Fibroblast of skin of left quadriceps (primary cell): Measurements from ENCODE around the gene COL4A6.

Experiments
- DNase-seq, 2 experiments: peaks; one replicate each; pipeline ENCODE4 v3.0.0-alpha.2; 2013; ENCODE audit warnings: low read depth in 2 of 2

Gene COL4A6

DNA sequence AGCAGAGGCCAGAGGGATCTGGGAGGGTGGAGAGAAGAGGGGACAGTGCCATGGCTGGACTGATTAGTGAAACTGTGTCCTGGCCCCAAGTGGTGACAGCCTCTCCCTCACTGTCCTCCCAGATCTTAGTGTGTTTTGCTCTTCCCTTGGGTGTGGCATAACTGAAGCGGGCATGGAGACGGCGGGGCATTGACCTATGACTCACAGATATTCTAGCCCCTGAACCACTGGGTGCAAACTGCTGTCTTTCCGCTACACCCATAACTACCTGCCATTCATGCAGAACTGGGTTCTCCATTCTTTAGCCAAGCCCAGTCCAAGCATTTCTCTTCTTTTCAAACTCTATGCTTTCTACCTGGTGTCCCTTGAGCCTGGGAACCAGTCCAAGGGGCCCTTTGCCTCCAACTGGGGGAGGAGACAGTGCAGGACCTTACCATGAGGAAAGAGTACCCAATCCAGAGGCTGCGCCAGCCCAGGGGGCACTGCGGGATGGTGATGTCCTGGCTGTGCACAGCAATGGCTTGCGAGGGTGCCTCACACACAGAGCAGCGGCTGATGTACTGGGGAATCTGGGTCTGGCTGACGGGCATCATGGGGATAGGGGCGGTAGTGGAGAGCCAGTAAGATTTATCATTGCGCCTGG lies 279.1 kb downstream of the COL4A6 start:
- no peak for DNase-seq

DNA sequence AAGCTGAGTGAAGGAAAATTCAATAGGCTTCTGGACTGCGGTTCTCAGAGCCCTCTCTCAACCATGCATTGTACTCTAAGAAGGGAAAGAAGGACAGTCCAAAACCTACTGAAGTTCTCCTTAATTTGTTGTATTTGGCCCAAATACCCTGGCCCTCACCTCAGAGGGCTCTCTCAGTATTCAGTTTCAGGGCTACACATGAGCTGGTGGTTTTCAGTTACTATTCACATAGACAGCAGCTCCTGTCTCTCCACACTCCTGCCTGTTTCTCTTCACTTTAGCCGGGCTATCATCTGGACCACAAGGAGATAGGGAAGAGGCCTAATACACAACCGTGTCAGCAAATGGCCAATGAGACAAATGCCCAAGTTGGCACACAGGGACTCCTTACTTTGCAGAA lies 280.6 kb downstream of the COL4A6 start:
- no peak for DNase-seq

DNA sequence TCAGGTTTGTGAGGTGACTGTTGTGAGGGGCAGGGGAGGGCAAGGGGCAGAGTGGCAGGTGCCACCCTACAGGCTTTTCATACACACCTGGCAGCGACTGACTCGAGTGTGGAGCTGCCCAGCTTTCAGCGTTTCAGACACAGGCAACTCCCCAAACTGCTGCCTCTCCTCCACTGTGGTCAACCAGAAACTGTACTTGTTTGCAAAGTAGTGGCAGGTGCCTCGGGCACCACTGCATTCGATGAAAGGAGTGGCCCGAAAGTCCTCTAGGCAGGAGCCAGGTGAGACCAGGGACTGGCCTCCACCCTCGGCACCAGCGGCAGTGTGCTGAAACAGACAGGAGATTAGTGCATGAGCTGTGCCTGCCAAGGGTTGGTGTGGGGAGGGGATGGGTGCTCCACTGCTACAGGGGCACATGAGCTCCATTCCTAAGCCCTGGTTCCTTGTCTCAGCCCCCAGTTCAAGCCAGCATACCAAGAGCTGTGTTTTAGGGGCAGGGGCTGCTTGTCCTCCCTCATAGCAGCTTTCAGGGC lies 281.2 kb downstream of the COL4A6 start:
- no peak for DNase-seq

DNA sequence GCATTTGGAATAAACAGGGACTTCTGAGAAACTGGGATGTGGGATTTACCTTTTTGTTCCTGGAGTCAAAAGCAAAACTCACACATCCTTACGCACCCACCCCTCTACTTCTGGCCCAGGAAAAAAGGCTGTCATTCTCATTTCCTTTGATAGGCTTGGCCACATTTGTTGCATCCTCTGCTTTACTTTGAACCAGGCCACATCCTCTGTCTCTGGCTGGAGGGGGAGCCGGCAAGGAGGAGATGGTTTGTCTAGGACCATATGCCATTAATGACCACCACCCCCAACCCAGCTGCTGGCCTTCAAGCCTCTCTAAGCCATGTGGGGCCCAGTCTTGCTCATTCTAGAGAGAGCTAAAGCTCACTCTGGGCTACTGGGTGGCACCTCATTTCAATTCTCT lies 282.1 kb downstream of the COL4A6 start:
- no peak for DNase-seq

DNA sequence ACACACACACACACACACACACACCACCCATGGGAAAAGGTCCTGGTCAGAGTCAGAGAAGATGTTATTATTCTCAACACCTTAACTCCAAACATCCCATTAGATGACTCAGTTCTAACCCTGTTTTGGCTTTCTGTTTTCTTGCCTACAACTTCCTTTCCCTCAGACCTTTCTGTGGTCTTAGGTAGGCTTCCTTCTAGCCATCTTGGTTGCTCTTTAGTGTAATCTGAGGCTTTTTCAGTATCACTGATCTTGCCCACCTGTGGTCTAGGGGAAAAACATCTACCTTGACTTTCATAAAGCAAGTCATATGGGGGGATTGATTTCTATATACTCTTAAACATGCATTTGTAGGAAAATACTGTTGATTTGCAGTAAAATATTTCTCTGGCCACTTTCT lies 289.7 kb downstream of the COL4A6 start:
- DNase-seq, result no peak

DNA sequence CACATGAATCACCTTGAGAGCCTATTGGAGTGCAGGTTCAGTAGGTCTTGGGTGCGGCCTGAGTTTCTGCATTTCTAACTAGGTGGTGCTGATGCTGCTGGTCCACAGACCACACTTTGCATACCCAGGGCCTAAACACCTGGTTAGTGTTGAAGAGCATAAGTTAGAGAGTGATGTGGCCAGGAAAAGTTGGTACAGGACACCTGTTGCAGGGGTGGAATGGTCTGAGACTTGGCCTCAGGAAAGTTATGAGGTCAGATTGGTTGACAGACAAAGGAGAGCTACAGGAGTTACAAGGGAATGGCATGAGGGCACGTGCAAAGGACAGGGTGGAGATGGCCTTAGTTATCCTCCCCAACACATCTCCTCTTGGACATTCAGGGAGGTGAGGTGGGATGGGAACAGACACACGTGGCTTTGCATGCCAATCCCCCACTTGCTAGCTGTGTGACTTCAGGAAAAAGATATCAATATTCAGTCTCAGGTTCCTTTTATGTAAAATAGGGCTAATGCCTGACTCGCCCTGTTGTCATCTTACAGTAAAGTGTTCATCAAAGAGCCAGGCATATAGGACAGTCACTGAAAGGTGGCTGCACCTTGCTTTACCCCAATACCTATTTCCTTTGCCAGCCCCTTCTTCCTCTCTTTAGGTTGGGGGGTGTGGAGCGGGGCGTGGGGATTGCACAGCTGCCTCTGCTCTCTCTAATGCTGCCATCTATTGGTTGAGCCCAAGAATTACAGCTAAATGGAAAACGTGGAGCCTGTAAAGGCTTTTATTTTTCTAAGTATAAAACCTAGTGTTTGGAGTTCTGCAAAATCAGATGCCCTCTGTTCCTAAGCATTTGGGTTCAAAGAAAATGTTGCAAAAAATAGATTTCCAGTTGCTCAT lies 299.2 kb downstream of the COL4A6 start:
- no peak for DNase-seq

DNA sequence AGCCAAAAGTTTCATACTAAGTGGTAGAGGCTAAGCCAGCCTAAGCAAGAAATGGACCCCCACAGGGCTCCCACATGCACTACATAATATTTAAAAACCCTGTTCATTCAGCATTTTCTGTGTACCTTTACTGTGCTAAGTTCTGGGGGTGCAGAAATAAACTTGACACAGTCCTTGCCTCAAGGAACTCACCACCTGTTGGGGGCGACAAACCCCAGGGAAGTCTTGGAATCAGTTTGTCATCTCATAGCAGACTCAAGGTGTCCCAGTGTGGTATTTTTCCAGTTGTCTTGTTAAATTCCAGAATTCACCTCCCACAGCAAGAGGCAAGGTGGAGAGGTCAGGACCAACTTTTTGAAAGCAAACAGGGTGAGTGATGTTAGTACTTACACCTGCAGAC lies 303.5 kb downstream of the COL4A6 start:
- no peak for DNase-seq

DNA sequence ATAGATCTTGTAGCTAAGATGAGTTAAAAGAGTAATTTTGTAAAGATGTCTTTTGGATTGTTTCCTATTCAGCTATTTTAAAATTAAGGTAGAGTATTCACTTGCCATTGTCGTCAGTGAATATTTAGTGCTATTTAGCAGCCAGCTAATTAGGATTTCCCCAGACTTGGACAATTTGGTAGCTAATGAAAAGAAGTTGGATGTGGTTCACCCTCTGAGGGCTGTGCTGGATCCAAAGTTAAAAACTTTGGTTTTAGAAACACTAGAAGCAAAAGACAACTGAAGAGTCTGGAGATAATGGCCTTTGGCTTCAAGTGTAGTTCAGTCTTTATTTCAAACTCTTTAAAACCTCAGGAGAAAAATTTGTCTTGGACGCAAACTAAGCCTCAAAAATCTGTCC lies 305.3 kb downstream of the COL4A6 start:
- DNase-seq, result no peak

DNA sequence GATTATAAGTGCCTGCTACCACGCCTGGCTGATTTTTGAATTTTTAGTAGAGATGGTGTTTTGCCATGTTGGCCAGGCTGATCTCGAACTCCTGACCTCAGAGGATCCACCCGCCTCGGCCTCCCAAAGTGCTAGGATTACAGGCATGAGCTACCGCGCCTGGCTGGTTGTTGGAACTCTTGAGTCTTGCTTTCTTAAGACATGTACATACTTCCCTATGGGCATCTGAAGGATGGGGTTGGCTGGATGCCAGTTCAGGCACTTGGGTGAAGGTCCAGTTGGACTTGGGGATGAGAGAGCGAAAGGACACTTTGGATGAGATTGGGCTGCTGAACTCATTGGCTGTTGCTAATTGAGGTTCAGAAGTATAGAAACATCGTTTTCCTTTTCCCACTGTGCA lies 306.2 kb downstream of the COL4A6 start:
- DNase-seq, result no peak

DNA sequence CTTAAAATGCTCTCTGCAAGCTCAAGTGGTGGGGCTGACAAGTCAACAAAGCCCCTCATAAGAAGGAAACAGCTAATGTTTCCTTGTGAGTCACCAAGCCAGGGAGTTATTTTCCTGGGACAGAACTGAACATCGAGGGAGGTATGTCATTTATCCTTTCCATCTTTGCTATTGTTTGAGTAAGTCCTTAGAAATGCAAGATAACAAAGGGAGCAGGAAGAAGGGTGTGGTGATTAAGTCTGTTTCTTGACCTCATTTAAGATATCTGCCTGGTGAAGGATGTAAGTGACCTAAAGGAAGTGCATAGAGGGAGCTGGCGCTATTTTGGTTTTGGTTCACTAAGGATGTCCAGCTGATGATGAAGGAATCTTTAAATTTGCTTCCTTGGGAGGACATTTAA lies 306.8 kb downstream of the COL4A6 start:
- no peak for DNase-seq

DNA sequence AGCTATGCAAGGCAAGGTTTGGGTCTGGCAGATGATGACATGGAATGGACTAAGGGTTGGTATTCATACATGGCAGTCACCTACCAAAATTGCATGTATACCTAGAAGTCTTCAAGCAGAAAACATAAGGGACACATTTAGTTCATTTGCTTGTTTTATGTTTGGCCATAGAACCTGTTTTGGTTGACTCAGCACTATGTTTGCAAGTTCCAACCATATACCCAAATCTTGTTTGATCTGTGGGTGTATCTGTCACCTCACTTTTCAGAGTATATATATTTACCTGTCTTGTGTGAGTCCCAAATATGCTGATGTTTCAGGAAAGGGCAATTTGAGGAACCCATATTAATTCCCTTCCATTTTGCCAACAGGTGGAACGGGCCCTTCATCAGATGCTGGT lies 307.3 kb downstream of the COL4A6 start:
- no peak for DNase-seq

DNA sequence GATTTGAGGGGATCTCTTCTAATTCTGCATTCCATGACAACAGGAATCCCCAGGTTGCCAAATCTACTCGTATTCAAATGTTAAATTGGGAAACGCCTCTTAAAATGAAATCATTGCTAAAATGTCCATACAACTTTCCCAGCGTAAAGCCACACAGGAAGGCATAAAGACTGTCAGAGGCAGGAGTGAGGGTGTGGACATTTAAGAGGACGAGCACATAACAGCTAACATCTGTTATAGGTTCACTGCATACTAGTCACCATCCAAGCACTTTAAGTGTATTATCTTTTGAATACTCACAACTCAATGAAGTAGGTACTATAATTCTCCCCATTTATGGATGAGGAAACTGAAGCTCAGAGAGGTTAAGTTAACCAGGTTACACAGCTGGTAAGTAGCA lies 311.1 kb downstream of the COL4A6 start:
- DNase-seq, result no peak

DNA sequence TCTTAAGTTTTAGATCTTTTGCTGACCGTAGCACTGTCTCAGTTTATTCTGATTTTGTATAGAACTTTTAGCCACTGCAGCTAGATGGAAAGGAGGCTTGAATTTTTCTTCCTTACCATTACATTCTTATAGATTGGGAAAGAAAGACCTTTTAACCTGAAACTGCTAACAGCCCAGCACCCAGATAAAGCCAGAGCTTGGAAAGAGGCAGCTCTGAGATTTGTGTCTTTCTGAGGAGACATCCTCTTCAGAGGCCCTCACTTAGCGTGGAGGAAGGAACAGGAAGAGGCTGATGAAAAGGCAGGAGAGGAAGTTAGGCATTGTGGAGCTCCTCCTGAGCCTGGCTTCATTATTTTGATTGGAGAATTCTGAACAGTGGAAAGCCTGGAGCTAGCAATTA lies 311.6 kb downstream of the COL4A6 start:
- DNase-seq, result no peak

DNA sequence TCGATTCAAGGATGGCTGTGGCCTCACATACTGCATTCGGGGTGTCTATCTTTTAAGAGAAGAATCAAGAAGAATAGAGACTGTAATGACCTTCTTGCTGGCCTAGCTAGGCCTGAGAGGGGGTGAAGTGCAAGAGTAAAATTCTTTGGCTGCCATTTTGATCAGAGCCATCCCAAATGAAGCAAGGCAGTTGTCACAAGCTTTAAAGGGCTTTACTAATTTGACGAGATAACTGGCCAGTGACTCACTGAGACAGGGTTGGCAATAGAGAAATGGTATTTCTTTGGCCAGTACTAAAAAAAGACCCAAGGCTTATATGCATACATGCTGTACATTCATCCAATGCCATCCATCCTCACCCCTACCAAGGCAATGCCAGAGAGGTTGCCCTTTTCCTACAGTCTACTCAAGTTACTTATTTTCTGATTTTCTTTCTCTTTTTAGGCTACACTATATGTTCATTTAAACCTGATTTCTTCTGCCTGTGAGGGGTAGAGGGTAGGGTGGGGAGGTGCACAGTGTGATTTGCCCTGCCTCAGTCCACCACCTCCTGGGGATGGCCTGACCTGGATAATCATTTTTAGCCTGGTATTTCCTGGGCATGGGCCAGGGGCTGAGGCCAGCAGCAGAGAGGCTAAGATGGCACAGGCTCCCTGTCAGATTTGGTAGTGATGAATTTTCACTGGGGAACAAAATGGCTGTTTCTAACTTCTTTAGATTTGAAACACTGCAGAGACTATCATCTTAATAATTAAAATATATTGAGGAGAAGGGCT lies 314.4 kb downstream of the COL4A6 start:
- no peak for DNase-seq

DNA sequence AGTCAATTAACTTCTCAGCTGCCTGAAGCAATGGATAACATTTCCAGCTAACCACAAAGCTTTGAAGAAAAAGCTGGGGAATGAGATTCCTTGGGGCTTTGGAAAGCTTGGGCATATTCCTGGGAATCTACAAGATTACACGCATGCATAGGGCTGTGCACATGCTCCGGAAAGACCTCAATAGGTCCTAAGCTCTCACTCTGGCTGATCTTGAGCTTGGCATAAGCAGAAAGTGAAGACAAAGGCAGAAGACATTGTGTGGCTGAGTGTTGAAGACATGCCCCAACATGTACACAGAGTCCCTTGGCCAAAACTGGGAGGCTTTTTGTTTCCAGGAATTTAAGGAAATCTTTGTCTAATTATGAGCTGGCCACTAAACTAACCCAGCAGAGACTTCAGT lies 315.5 kb downstream of the COL4A6 start:
- peak; percentile 20 to 21 for DNase-seq

DNA sequence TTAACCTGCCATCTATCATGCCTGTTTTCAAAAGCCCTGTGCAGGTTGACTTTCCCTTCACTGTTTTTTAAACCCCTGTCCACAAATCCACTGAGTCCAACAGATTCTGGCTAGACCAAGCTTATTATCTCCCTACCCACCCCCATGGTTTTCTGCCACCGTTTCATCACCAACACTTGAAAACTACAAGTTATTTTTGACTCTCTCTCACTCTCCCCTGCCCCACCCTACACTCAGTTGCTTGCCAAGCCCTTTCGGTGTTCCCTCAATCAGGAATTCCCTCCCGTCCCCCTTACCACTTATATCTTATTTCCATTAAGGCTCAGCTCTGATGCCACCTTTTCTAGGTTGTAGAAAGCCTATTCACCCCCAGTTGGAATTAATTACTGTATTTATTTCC lies 316.9 kb downstream of the COL4A6 start:
- no peak for DNase-seq

DNA sequence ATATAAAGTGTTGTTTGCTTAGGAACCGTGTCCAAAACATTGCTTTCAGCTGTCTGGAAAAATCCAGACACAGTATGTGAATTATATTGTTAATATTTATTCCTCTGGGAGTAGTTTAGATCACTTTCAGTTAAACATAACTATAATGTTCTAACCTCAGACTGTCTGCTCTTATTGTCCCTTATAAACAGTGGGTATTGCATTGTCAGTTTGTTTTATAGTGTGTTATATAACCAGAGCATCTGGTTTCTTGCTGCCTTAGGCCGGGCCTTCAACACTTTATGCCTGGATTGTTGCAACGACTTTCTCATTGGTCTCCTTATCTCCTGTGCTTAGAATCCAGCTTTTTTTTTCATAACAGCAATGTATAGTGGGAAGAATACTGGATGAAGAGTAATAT lies 320.2 kb downstream of the COL4A6 start:
- no peak for DNase-seq

DNA sequence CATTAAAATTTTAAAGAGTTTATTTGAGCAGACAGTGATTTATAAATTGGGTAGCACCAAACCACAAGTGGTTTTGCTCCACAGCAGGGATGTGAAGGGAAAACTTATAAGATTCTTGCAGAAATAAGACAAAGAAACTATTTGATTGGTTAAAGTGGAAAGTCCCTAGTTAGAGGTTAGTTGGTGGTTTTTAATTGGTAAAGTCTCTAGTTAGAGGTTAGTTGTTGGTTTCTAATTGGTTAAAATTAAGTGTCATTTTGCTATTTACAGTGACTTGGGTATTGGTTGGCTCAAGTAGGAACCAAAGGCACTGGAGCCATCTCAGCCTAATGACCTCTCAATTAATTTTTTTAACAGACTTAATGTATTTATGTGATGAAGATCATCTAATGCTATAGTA lies 323.7 kb downstream of the COL4A6 start:
- DNase-seq, result no peak
